K562 (cell line): ENCODE results near the gene RPL19. TPM values are rescaled to one million over a fixed set of nuclear protein-coding genes. Genes with fewer than 3 reads are reported as not detected.
A peak's percentile ranks its signal among the peaks of the same experiment; 100 is the strongest.

Experiments used
- AFF1 ChIP-seq, 2 experiments: fragments of 450-650 bp; IDR thresholded peaks; 2 replicates each; pipeline ENCODE4 v1.6.1; 2018; ENCODE audit warnings: mild to moderate bottlenecking in 2 of 2, low read depth in 1 of 2; ENCODE audit not compliant: partially characterized antibody in 2 of 2
- AFF4 ChIP-seq: sonication (generic); formaldehyde crosslinking; IDR thresholded peaks from 2 replicates; pipeline ENCODE4 v1.8.0; 2023; ENCODE audit warnings: mild to moderate bottlenecking, missing genetic modification reagents
- BRD4 ChIP-seq: fragments of 200-600 bp; sonication (generic); IDR thresholded peaks from 2 replicates; pipeline ENCODE4 v1.6.1; 2017; ENCODE audit warnings: inconsistent platforms
- KDM4B ChIP-seq, 2 experiments: fragments of 450-650 bp in 1 of 2; sonication (generic) in 1 of 2; IDR thresholded peaks; 2 replicates each; pipeline ENCODE4 v1.6.1; 2016 to 2017; ENCODE audit warnings: borderline replicate concordance in 2 of 2, antibody characterized with exemption in 1 of 2, low read depth in 1 of 2, mild to moderate bottlenecking in 1 of 2
- MYNN ChIP-seq, 2 experiments: sonication (generic); formaldehyde crosslinking in 1 of 2; IDR thresholded peaks; 2 replicates each; pipeline versions ENCODE4 v1.5.0 to v1.6.1; 2016 to 2020; ENCODE audit warnings: antibody characterized with exemption in 1 of 2, missing genetic modification reagents in 1 of 2
- NFATC3 ChIP-seq: fragments of 450-650 bp; IDR thresholded peaks from 2 replicates; pipeline ENCODE4 v1.6.1; 2017; ENCODE audit warnings: mild to moderate bottlenecking
- NR4A1 ChIP-seq, 2 experiments: fragments of 250-450 bp in 1 of 2; fragments of 450-650 bp in 1 of 2; sonication (Bioruptor Pico) in 1 of 2; IDR thresholded peaks; 2 replicates each; pipeline versions ENCODE4 v1.4.0 to v1.6.1; 2016 to 2020; ENCODE audit warnings: mild to moderate bottlenecking in 2 of 2, missing compliant biosample characterization in 1 of 2, missing genetic modification characterization in 1 of 2, moderate library complexity in 1 of 2
- POLR3G ChIP-seq: IDR thresholded peaks from 2 replicates; pipeline ENCODE4 v1.6.1; 2011; ENCODE audit not compliant: insufficient read length, insufficient replicate concordance; ENCODE audit errors: extremely low read depth
- PTBP1 ChIP-seq: fragments of 200-400 bp; formaldehyde crosslinking; IDR thresholded peaks from 2 replicates; pipeline ENCODE4 v1.6.1; 2017; ENCODE audit warnings: low read depth, low read length
- RAD21 ChIP-seq, 2 experiments: fragments of 250-450 bp in 1 of 2; fragments of 450-650 bp in 1 of 2; sonication (Bioruptor Pico) in 1 of 2; formaldehyde crosslinking in 1 of 2; IDR thresholded peaks in 1 of 2; conservative IDR thresholded peaks in 1 of 2; 2 replicates each; pipeline versions ENCODE4 v1.4.0 to v1.8.0; 2020 to 2022; ENCODE audit warnings: mild to moderate bottlenecking in 2 of 2, moderate library complexity in 1 of 2
- SMAD2 ChIP-seq: fragments of 150-350 bp; IDR thresholded peaks from 2 replicates; pipeline ENCODE4 v1.6.1; 2014; ENCODE audit warnings: low read depth, mild to moderate bottlenecking, low read length
- SMARCC2 ChIP-seq: fragments of 450-650 bp; IDR thresholded peaks from 2 replicates; pipeline ENCODE4 v1.6.1; 2017; ENCODE audit warnings: antibody characterized with exemption, moderate library complexity, mild to moderate bottlenecking, low read depth
- SOX6 ChIP-seq: fragments of 450-650 bp; IDR thresholded peaks from 2 replicates; pipeline ENCODE4 v1.6.1; 2014; ENCODE audit warnings: mild to moderate bottlenecking
- TRIM28 ChIP-seq: fragments of 450-650 bp; IDR thresholded peaks from 2 replicates; pipeline ENCODE4 v1.6.1; 2017
- ZFP30 ChIP-seq: fragments of 250-450 bp; sonication (Bioruptor Pico); IDR thresholded peaks from 2 replicates; pipeline ENCODE4 v1.8.0; 2022; ENCODE audit warnings: moderate library complexity, mild to moderate bottlenecking, inconsistent platforms, borderline replicate concordance
- ZFPM2 ChIP-seq: fragments of 250-450 bp; sonication (Bioruptor Pico); IDR thresholded peaks from 2 replicates; pipeline ENCODE4 v1.5.1; 2022; ENCODE audit warnings: mild to moderate bottlenecking
- ZNF354B ChIP-seq: fragments of 250-450 bp; sonication (Bioruptor Pico); IDR thresholded peaks from 2 replicates; pipeline ENCODE4 v1.4.0; 2020
- ZNF699 ChIP-seq: fragments of 250-450 bp; sonication (Bioruptor Pico); IDR thresholded peaks from 2 replicates; pipeline ENCODE4 v1.8.0; 2021; ENCODE audit warnings: mild to moderate bottlenecking, moderate library complexity; ENCODE audit not compliant: insufficient replicate concordance
- polyA plus RNA-seq, 8 experiments: library from polyadenylated mRNA; depleted of rRNA in 4 of 8; stranded (reverse) in 5 of 8; unstranded in 3 of 8; fragments of >200 nt; fragmentation: Nextera tagmentation in 2 of 8; fragmentation: Illumina TruSeq in 1 of 8; extraction: Ambion mirVana in 2 of 8; extraction: Trizol in 1 of 8; gene quantifications; 2 replicates each; pipeline versions ENCODE4 v1.2.1 to v1.2.3, GENCODE V29; 2011 to 2014; ENCODE audit warnings: inconsistent platforms in 1 of 8, missing spikeins in 1 of 8
- total RNA-seq, 7 experiments: library from RNA; depleted of rRNA in 6 of 7; stranded (reverse); fragments of >200 nt in 6 of 7; fragmentation: Illumina TruSeq in 2 of 7; extraction: Trizol in 2 of 7; gene quantifications; 2 replicates each; pipeline versions ENCODE4 v1.2.1 to v1.2.3, GENCODE V29; 2011 to 2021; ENCODE audit warnings: low replicate concordance in 1 of 7

The RPL19 gene
- total and polyA plus RNA-seq, 9 of the 15 experiments (the other 6 are each of a cell fraction or from before 2014, with no cell fraction given) = 2,263 to 4,614 (median 3,727) TPM

- TF ChIP-seq PTBP1 (no peak), KDM4B (IDR thresholded peaks at IDR 0.05; ENCODE audit: borderline replicate concordance in 2 of 2, low read depth in 1 of 2) (0 out of 4 replicates have a peak, but pooled peaks of 1 of the 2 experiments have one; percentile 47), MYNN (IDR thresholded peaks at IDR 0.05) (no peak), MYNN (CRISPR knock-in tag; IDR thresholded peaks at IDR 0.05) (no peak), AFF4 (CRISPR knock-in tag) (no peak), ZNF354B (CRISPR knock-in tag) (no peak), AFF1 (IDR thresholded peaks at IDR 0.05; ENCODE audit: low read depth in 1 of 2, partially characterized antibody in 2 of 2) (peak in 1 of 2 experiments; percentile 43), POLR3G (no peak), NFATC3 (no peak; the same call in 1 of the 2 replicates), NR4A1 (CRISPR knock-in tag; IDR thresholded peaks at IDR 0.05) (no peak), NR4A1 (tag; IDR thresholded peaks at IDR 0.05) (no peak), SMAD2 (no peak), ZFP30 (CRISPR knock-in tag) (no peak), ZFPM2 (CRISPR knock-in tag) (no peak), BRD4 (peak; percentile 97), ZNF699 (CRISPR knock-in tag) (no peak), TRIM28 (peak; percentile 52; the same call in 1 of the 2 replicates), SMARCC2 (no peak), RAD21 (CRISPR knock-in tag; conservative IDR thresholded peaks at IDR 0.05 in 1 of 2, IDR thresholded peaks at IDR 0.05 in 1 of 2) (no peak), SOX6 (0 out of 2 replicates have a peak, but pooled peaks have one; percentile 30)
Measured at GRCh38 chr17:39200070-39200879, at the start of gene RPL19 (continued).
